GM12873 (cell line): ENCODE measurements around the gene RYR2.

Source experiments
- CTCF ChIP-seq: IDR thresholded peaks from 2 replicates; pipeline ENCODE4 v1.5.1; 2012; ENCODE audit warnings: low read depth, mild to moderate bottlenecking, moderate library complexity, low read length, control low read depth; ENCODE audit not compliant: insufficient read depth; ENCODE audit errors: missing control alignments

RYR2 gene

DNA sequence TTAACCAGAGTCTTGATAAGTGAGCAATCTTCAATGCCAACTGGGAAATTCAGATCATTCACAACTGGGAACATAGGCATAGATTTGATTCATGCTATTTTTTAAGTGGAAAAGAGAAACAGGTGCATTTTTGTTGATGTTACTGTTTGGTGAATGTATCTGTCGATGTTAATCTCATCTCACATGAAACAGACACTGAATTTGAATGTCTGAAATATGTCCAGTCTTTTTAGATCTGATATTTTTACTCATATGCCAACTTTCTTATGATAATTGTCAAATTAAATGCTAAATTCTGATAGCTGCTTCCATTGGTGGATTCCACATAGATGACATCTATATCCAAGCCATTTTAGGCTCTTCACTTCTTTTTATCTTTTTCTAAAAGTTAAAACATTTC is 213.1 kb downstream of the RYR2 start:
- no peak for TF ChIP-seq CTCF

DNA sequence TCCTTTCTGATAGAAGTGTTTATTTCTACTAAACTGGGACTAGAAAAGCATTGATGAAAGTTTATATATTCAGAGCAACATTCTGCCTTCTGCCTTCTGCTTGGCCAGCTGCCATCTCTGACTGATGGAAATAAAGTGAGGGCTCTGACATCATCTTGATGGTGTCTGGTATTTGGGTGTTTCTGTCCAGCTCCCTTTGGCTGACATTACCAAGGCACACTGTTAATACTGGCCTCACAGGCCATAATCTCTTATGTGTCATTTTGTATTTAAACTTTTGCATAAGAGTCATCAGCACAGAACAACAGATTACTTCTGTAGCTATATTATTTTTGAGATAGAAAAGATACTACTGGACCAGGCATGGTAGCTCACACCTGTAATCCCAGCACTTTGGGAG is 216.9 kb downstream of the RYR2 start:
- no peak for TF ChIP-seq CTCF

GRCh38 chr1:237261198-237261597 is 219.2 kb downstream of the RYR2 start:
- TF ChIP-seq CTCF, result no peak

- TF ChIP-seq CTCF, result no peak
Observed at GRCh38 chr1:237267743-237268142, 225.8 kb downstream of the RYR2 start.

DNA sequence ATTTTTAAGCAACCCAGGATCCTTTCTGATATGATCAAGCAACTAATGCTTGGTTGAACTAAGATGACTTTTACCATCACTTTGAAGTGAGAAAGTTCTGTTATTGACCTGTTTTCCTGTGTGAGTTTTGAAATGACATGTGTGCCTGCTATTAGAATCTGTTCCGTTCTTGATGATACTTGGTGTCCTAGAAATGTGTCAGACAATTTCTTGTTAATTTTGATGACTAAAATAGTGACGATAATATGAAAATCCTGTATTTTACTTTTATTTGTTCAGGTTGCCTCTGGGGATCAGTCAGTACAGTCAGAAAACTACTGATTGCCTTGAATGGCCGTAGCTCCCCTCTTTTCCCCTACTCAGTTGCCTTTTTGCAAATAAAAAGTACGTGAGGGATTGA is 228.0 kb downstream of the RYR2 start:
- no peak for TF ChIP-seq CTCF

DNA sequence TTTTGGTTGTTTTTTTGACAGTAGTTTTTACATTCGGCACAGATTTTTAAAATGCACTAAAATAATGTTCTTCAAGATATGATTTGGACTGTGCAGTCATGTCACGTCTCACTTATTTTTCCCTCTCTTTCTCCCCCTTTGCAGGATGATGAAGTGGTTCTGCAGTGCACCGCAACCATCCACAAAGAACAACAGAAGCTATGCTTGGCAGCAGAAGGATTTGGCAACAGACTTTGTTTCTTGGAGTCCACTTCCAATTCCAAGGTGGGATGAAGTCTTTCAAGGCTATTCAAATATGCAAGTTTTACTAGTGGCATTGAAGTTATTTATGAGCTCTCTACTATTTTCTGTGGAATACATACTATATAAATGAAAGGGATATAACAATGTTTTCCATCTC is 228.4 kb downstream of the RYR2 start:
- TF ChIP-seq CTCF, result no peak

- no peak for TF ChIP-seq CTCF
Observed at GRCh38 chr1:237279629-237280028, 237.6 kb downstream of the RYR2 start.

DNA sequence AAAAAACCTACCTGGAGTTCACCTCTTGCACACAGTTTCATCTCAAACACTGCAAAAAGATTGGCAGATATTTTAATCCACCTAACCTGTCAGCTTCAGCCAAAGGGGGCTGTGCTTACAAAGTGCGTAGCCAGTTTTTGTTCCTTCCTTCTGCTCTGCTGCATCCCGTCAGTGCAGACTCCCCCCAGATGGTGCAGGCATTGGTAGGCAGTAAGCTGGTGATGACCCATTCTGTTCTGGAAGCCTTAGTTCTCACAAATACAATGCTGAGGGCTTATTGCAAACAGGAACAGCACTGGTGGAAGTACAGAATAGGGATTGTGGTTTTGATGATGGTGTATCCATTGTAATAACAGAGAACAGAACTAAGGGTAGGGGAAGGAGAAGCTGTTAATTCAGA is 239.5 kb downstream of the RYR2 start:
- no peak for TF ChIP-seq CTCF
